HEK293 (cell line): Measurements from ENCODE around the gene SHMT2.
A peak's percentile ranks its signal among the peaks of the same experiment; 100 is the strongest.

Experiments
- CTCF ChIA-PET: fragments of 350-600 bp; formaldehyde crosslinking; extraction: SDS; loops from one replicate; lab custom pipeline; 2021; ENCODE audit warnings: antibody characterized with exemption; lab: Yijun Ruan, JAX
- POLR2A ChIA-PET: fragments of 300-600 bp; formaldehyde crosslinking; extraction: SDS; loops from one replicate; lab custom pipeline; 2020; ENCODE audit warnings: antibody characterized with exemption, inconsistent platforms; lab: Yijun Ruan, JAX
- H3K27ac ChIP-seq: fragments of 200-500 bp; sonication (Bioruptor generic); 2 replicates; pipeline ENCODE4 v1.5.1; 2014; ENCODE audit warnings: low read depth, low read length, control low read depth, inconsistent platforms; ENCODE audit errors: extremely low read depth
- H3K36me3 ChIP-seq, 2 experiments: fragments of 200-500 bp in 1 of 2; sonication (Bioruptor generic) in 1 of 2; 1 replicate in 1 of 2; 2 replicates in 1 of 2; pipeline ENCODE4 v1.5.1; 2014 to 2017; ENCODE audit warnings: inconsistent platforms in 2 of 2, low read length in 2 of 2; ENCODE audit not compliant: control insufficient read depth in 2 of 2, insufficient read depth in 1 of 2
- H3K4me1 ChIP-seq: fragments of 200-500 bp; sonication (Bioruptor generic); 2 replicates; pipeline ENCODE4 v1.5.1; 2014; ENCODE audit warnings: mild to moderate bottlenecking, low read length, inconsistent platforms; ENCODE audit not compliant: control insufficient read depth, insufficient read depth
- H3K4me3 ChIP-seq: 2 replicates; pipeline ENCODE4 v1.5.1; 2011; ENCODE audit warnings: low read depth, mild to moderate bottlenecking, control low read depth, low read length, moderate library complexity
- H3K9me3 ChIP-seq: fragments of 200-500 bp; sonication (Bioruptor generic); 2 replicates; pipeline ENCODE4 v1.5.1; 2014; ENCODE audit warnings: low read depth, low read length, inconsistent platforms; ENCODE audit not compliant: control insufficient read depth, insufficient read depth
- BCL11A ChIP-seq: fragments of 450-650 bp; formaldehyde crosslinking; IDR thresholded peaks from 2 replicates; pipeline ENCODE4 v1.5.1; 2016; ENCODE audit warnings: low read depth, missing biosample characterization, missing genetic modification characterization
- KLF1 ChIP-seq: fragments of 450-650 bp; formaldehyde crosslinking; IDR thresholded peaks from 2 replicates; pipeline ENCODE4 v1.5.1; 2016; ENCODE audit warnings: missing biosample characterization, missing genetic modification characterization
- KLF9 ChIP-seq: fragments of 450-650 bp; formaldehyde crosslinking; IDR thresholded peaks from 2 replicates; pipeline ENCODE4 v1.5.1; 2016; ENCODE audit warnings: missing biosample characterization, missing genetic modification characterization, low read depth
- MYNN ChIP-seq: fragments of 450-650 bp; formaldehyde crosslinking; IDR thresholded peaks from 2 replicates; pipeline ENCODE4 v1.5.1; 2016; ENCODE audit warnings: missing biosample characterization, missing genetic modification characterization, borderline replicate concordance
- WT1 ChIP-seq: fragments of 450-650 bp; formaldehyde crosslinking; IDR thresholded peaks from 2 replicates; pipeline ENCODE4 v1.5.1; 2016; ENCODE audit warnings: missing biosample characterization, missing genetic modification characterization
- ZBTB17 ChIP-seq: fragments of 450-650 bp; formaldehyde crosslinking; IDR thresholded peaks from 2 replicates; pipeline ENCODE4 v1.5.1; 2016; ENCODE audit warnings: missing biosample characterization, missing genetic modification characterization
- ZBTB20 ChIP-seq: fragments of 450-650 bp; formaldehyde crosslinking; IDR thresholded peaks from 2 replicates; pipeline ENCODE4 v1.5.1; 2016; ENCODE audit warnings: missing biosample characterization, missing genetic modification characterization
- ZBTB48 ChIP-seq: fragments of 450-650 bp; formaldehyde crosslinking; IDR thresholded peaks from 2 replicates; pipeline ENCODE4 v1.5.1; 2016; ENCODE audit warnings: missing biosample characterization, missing genetic modification characterization
- ZEB2 ChIP-seq: fragments of 450-650 bp; formaldehyde crosslinking; IDR thresholded peaks from 2 replicates; pipeline ENCODE4 v1.5.1; 2016; ENCODE audit warnings: missing biosample characterization, missing genetic modification characterization
- ZFP69B ChIP-seq: fragments of 450-650 bp; formaldehyde crosslinking; IDR thresholded peaks from 2 replicates; pipeline ENCODE4 v1.5.1; 2016; ENCODE audit warnings: missing biosample characterization, missing genetic modification characterization
- ZIC2 ChIP-seq: fragments of 450-650 bp; formaldehyde crosslinking; IDR thresholded peaks from 2 replicates; pipeline ENCODE4 v1.5.1; 2016; ENCODE audit warnings: missing biosample characterization, missing genetic modification characterization
- ZNF114 ChIP-seq: fragments of 450-650 bp; formaldehyde crosslinking; IDR thresholded peaks from 2 replicates; pipeline ENCODE4 v1.5.0; 2017; ENCODE audit warnings: missing biosample characterization, missing genetic modification characterization
- ZNF16 ChIP-seq: fragments of 450-650 bp; formaldehyde crosslinking; IDR thresholded peaks from 2 replicates; pipeline ENCODE4 v1.5.1; 2016; ENCODE audit warnings: low read depth, missing biosample characterization, missing genetic modification characterization
- ZNF2 ChIP-seq: fragments of 450-650 bp; formaldehyde crosslinking; IDR thresholded peaks from 2 replicates; pipeline ENCODE4 v1.5.1; 2016; ENCODE audit warnings: missing biosample characterization, missing genetic modification characterization
- ZNF266 ChIP-seq: fragments of 450-650 bp; formaldehyde crosslinking; IDR thresholded peaks from 2 replicates; pipeline ENCODE4 v1.5.1; 2016; ENCODE audit warnings: missing biosample characterization, missing genetic modification characterization, low read depth
- ZNF335 ChIP-seq: fragments of 450-650 bp; formaldehyde crosslinking; conservative IDR thresholded peaks from 2 replicates; pipeline ENCODE4 v1.5.1; 2016; ENCODE audit warnings: missing biosample characterization, missing genetic modification characterization
- ZNF366 ChIP-seq: fragments of 450-650 bp; formaldehyde crosslinking; conservative IDR thresholded peaks from 2 replicates; pipeline ENCODE4 v1.5.1; 2016; ENCODE audit warnings: missing biosample characterization, missing genetic modification characterization
- ZNF391 ChIP-seq: fragments of 450-650 bp; formaldehyde crosslinking; IDR thresholded peaks from 2 replicates; pipeline ENCODE4 v1.5.1; 2016; ENCODE audit warnings: low read depth, missing biosample characterization, missing genetic modification characterization, borderline replicate concordance
- ZNF416 ChIP-seq: fragments of 450-650 bp; formaldehyde crosslinking; IDR thresholded peaks from 2 replicates; pipeline ENCODE4 v1.5.1; 2016; ENCODE audit warnings: missing biosample characterization, missing genetic modification characterization
- ZNF473 ChIP-seq: fragments of 450-650 bp; formaldehyde crosslinking; IDR thresholded peaks from 2 replicates; pipeline ENCODE4 v1.5.1; 2017; ENCODE audit warnings: missing biosample characterization, missing genetic modification characterization
- ZNF548 ChIP-seq: fragments of 450-650 bp; formaldehyde crosslinking; IDR thresholded peaks from 2 replicates; pipeline ENCODE4 v1.5.1; 2016; ENCODE audit warnings: missing biosample characterization, missing genetic modification characterization
- ZNF596 ChIP-seq: fragments of 450-650 bp; IDR thresholded peaks from 2 replicates; pipeline ENCODE4 v1.5.0; 2018; ENCODE audit warnings: missing biosample characterization, mild to moderate bottlenecking, missing genetic modification characterization, moderate library complexity
- ZNF600 ChIP-seq: fragments of 450-650 bp; formaldehyde crosslinking; IDR thresholded peaks from 2 replicates; pipeline ENCODE4 v1.5.1; 2016; ENCODE audit warnings: missing biosample characterization, missing genetic modification characterization
- ZNF626 ChIP-seq: fragments of 450-650 bp; sonication (Bioruptor Pico); formaldehyde crosslinking; IDR thresholded peaks from 2 replicates; pipeline ENCODE4 v1.5.1; 2018; ENCODE audit warnings: missing biosample characterization, missing genetic modification characterization, inconsistent platforms
- ZSCAN23 ChIP-seq: fragments of 450-650 bp; formaldehyde crosslinking; IDR thresholded peaks from 2 replicates; pipeline ENCODE4 v1.5.1; 2016; ENCODE audit warnings: missing biosample characterization, missing genetic modification characterization
- TF ChIP-seq, protein P1 (sequence below): fragments of 450-650 bp; IDR thresholded peaks from 2 replicates; pipeline ENCODE4 v1.5.1; 2018; ENCODE audit warnings: missing biosample characterization, missing genetic modification characterization
- TF ChIP-seq, protein P2 (sequence below): fragments of 450-650 bp; formaldehyde crosslinking; IDR thresholded peaks from 2 replicates; pipeline ENCODE4 v1.5.1; 2017; ENCODE audit warnings: missing biosample characterization, missing genetic modification characterization

Gene SHMT2

DNA sequence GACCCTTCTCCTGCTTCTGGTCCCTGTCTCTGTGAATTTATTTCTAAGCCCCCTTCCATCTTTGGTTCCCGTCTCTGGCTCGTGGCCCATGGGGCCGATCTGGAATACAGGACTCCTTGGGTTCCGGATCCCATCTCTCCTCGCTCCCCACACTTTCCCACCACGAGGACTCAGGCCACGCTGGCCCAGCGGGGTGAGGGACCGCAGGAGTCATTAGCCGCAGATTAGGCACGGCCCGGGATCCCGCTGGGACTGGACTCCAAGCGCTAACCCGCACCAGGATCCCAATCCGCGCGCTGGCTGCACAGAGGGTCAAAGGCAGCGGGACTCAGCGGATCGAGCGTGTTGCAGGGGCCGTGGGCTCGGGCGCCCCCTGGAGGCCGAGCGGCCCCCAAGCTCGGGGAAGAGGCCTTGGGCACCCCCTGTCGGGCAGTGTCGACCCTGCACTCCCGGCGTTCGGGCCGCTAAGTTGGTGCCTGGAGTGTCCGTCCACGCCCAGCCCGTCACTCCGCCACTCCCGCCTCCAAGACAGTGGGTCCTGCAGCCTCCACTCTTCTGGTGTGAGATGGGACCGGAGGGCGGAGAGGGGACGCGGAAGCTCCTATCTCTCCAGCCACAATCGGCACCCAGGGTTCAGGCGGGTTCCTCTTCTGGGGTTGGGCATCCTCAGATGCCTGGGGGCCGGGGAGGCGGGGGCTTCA is 9.5 kb downstream of the SHMT2 start (continued):
- TF ChIP-seq ZFP69B (peak; percentile 83), MYNN (tag by site-specific recombination) (no peak)

- ChIA-PET POLR2A (interaction anchor here (1.1 to 6.4 kb wide), 5 partner anchors 9 to 216 kb away, joined by 3 to 72 read pairs (median 16); partner anchors contain the start of genes INHBE and SHMT2), CTCF (interaction anchor here (0.6 to 23.3 kb wide), 21 partner anchors 10 to 971 kb away, joined by 3 to 628 read pairs (median 4); partner anchors contain the start of genes LRP1, NXPH4, SHMT2 and STAC3)
- peaks cover 11% of the 10 kb centered on the region for H3K4me1 ChIP-seq
- no peaks in the 10 kb centered on the region for H3K9me3 ChIP-seq
- H3K4me3 ChIP-seq: peak overlapping the region; percentile 42
- peak overlapping the region; percentile 53; the same call in 1 of the 2 replicates for H3K27ac ChIP-seq
- H3K36me3 ChIP-seq: peaks cover 0 to 14% of the 10 kb centered on the region in 2 experiments; a peak in 1 of 3 replicates
- no peak for TF ChIP-seq KLF1 (tag by site-specific recombination)
- peak; percentile 99 for TF ChIP-seq ZNF366 (tag by site-specific recombination)
- TF ChIP-seq WT1 (tag by site-specific recombination): 0 out of 2 replicates have a peak, but pooled peaks have one; percentile 6
- peak; percentile 10; the same call in 1 of the 2 replicates for TF ChIP-seq ZNF2 (tag by site-specific recombination)
- TF ChIP-seq ZNF548 (tag by site-specific recombination): 0 out of 2 replicates have a peak, but pooled peaks have one; percentile 2
- TF ChIP-seq, protein P1, sequence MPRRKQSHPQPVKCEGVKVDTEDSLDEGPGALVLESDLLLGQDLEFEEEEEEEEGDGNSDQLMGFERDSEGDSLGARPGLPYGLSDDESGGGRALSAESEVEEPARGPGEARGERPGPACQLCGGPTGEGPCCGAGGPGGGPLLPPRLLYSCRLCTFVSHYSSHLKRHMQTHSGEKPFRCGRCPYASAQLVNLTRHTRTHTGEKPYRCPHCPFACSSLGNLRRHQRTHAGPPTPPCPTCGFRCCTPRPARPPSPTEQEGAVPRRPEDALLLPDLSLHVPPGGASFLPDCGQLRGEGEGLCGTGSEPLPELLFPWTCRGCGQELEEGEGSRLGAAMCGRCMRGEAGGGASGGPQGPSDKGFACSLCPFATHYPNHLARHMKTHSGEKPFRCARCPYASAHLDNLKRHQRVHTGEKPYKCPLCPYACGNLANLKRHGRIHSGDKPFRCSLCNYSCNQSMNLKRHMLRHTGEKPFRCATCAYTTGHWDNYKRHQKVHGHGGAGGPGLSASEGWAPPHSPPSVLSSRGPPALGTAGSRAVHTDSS (tag by site-specific recombination): no peak
- peak; percentile 81 for TF ChIP-seq ZBTB17 (tag by site-specific recombination)
- TF ChIP-seq ZNF626 (tag by site-specific recombination): no peak
- TF ChIP-seq KLF9 (tag by site-specific recombination): no peak
- TF ChIP-seq ZNF391 (tag by site-specific recombination): peak; percentile 44; the same call in 1 of the 2 replicates
- TF ChIP-seq ZIC2: peak; percentile 90; the same call in 1 of the 2 replicates
- peak; percentile 99 for TF ChIP-seq ZNF335
- no peak for TF ChIP-seq ZNF266
Observed at GRCh38 chr12:57239587-57240065, 10.1 kb downstream of the SHMT2 start.

- H3K36me3 ChIP-seq: peaks cover 0 to 8% of the 10 kb centered on the region in 2 experiments; a peak in 1 of 3 replicates
- CTCF ChIA-PET: interaction anchor here (0.7 to 23.3 kb wide), 17 partner anchors 9 to 215 kb away, joined by 3 to 628 read pairs (median 4); partner anchors contain the start of genes INHBE, LRP1, NXPH4 and SHMT2
- H3K9me3 ChIP-seq: no peaks in the 10 kb centered on the region
- peak overlapping the region; percentile 42 for H3K4me3 ChIP-seq
- H3K27ac ChIP-seq: peak overlapping the region; percentile 53; the same call in 1 of the 2 replicates
- H3K4me1 ChIP-seq: peaks cover 7% of the 10 kb centered on the region
- POLR2A ChIA-PET: interaction anchor here (0.7 to 6.4 kb wide), 8 partner anchors 10 to 215 kb away, joined by 3 to 72 read pairs (median 4); partner anchors contain the start of genes INHBE, LRP1, NXPH4 and SHMT2
- TF ChIP-seq, protein P2, sequence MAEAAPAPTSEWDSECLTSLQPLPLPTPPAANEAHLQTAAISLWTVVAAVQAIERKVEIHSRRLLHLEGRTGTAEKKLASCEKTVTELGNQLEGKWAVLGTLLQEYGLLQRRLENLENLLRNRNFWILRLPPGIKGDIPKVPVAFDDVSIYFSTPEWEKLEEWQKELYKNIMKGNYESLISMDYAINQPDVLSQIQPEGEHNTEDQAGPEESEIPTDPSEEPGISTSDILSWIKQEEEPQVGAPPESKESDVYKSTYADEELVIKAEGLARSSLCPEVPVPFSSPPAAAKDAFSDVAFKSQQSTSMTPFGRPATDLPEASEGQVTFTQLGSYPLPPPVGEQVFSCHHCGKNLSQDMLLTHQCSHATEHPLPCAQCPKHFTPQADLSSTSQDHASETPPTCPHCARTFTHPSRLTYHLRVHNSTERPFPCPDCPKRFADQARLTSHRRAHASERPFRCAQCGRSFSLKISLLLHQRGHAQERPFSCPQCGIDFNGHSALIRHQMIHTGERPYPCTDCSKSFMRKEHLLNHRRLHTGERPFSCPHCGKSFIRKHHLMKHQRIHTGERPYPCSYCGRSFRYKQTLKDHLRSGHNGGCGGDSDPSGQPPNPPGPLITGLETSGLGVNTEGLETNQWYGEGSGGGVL (tag by site-specific recombination): peak; percentile 78
- TF ChIP-seq ZSCAN23 (tag by site-specific recombination) (0 out of 2 replicates have a peak, but pooled peaks have one; percentile 28), ZBTB20 (tag by site-specific recombination) (peak; percentile 85), ZNF391 (tag by site-specific recombination) (no peak), ZNF596 (tag by site-specific recombination) (peak; percentile 50; the same call in 1 of the 2 replicates), ZNF114 (no peak), BCL11A (tag by site-specific recombination) (peak; percentile 55; the same call in 1 of the 2 replicates), ZNF473 (no peak), ZNF16 (tag by site-specific recombination) (no peak), ZNF600 (tag by site-specific recombination) (0 out of 2 replicates have a peak, but pooled peaks have one; percentile 69), ZBTB48 (tag by site-specific recombination) (no peak; the same call in 1 of the 2 replicates), ZEB2 (peak; percentile 84), ZNF416 (no peak)
Observed at GRCh38 chr12:57240066-57240921, 10.8 kb downstream of the SHMT2 start.
